Right lobe of liver (tissue), 6 donors: ENCODE data around the gene TPMT. TPM values are rescaled to one million over a fixed set of nuclear protein-coding genes. Genes with fewer than 3 reads are reported as not detected.

Experiments
- ATAC-seq, 4 donors: fragments of 200-7000 bp; cut with Tn5 transposase; one replicate each; pipeline ENCODE4 v1.9.1; 2020; ENCODE audit warnings: mild to moderate bottlenecking in 4 of 4, moderate library complexity in 4 of 4
- DNase-seq, 3 donors: peaks; one replicate each; pipeline ENCODE4 v3.0.0-alpha.2; 2020
- H3K27ac ChIP-seq, 3 donors: fragments of 200-600 bp; one replicate each; pipeline ENCODE4 v1.8.0; 2022
- H3K27me3 ChIP-seq, 2 donors: fragments of 200-600 bp; one replicate each; pipeline ENCODE4 v1.8.0; 2022
- H3K36me3 ChIP-seq, 4 donors: fragments of 200-600 bp; sonication (generic) in 1 of 4; one replicate each; pipeline versions ENCODE4 v1.5.1 to v1.8.0; 2017 to 2022; ENCODE audit warnings: control low read depth in 1 of 4
- H3K4me1 ChIP-seq, 4 donors: fragments of 200-600 bp; sonication (generic) in 1 of 4; one replicate each; pipeline versions ENCODE4 v1.5.1 to v1.8.0; 2017 to 2022; ENCODE audit warnings: control low read depth in 1 of 4
- H3K4me3 ChIP-seq, 3 donors: fragments of 200-600 bp; one replicate each; pipeline ENCODE4 v1.8.0; 2022
- H3K9me3 ChIP-seq, 4 donors: fragments of 200-600 bp; sonication (generic) in 1 of 4; one replicate each; pipeline versions ENCODE4 v1.5.1 to v1.8.0; 2017 to 2022; ENCODE audit warnings: control low read depth in 1 of 4
- CTCF ChIP-seq, 4 donors: fragments of 200-600 bp in 3 of 4; fragments of 450-650 bp in 1 of 4; IDR thresholded peaks; one replicate each; pipeline versions ENCODE4 v1.5.1 to v1.8.0; 2016 to 2022; ENCODE audit warnings: antibody characterized with exemption in 4 of 4, mild to moderate bottlenecking in 2 of 4
- POLR2A ChIP-seq: fragments of 450-650 bp; IDR thresholded peaks from one replicate; pipeline ENCODE4 v1.6.1; 2017; ENCODE audit warnings: antibody characterized with exemption, mild to moderate bottlenecking
- WGBS: methylation state at CpG from one replicate; pipeline ENCODE4 v1.1.6; 2018; ENCODE audit warnings: low coverage, low lambda C conversion rate; ENCODE audit not compliant: insufficient coverage; ENCODE audit errors: missing lambda C conversion rate; 5-methylcytosine and 5-hydroxymethylcytosine counted together
- intact Hi-C, 2 donors: fragments of 100-400 bp; cut with DNase I; formaldehyde crosslinking; loops; one replicate each; pipeline versions ENCODE4 v1.11.2 to v1.14.1; 2022
- total RNA-seq, 6 experiments: library from RNA; depleted of rRNA in 2 of 6; stranded (reverse); fragments of >200 nt in 2 of 6; fragmentation: NEBNext Ultra II Directional in 3 of 6; extraction: Animal tissue kit (Norgen Biotek cat#: 25700) in 3 of 6; gene quantifications; one replicate each; pipeline versions ENCODE4 v1.1.0 to v1.2.4, GENCODE V29; 2016 to 2023
- donor health status: DM: no; HTN: yes; CAD: no.
- donor health status: DM: no; HTN: no; CAD: no.
- donor health status: DM: no; HTN: no; CAD: no.
- donor health status: DM: no; HTN: yes; CAD: no.
- donor health status: DM: no; HTN: yes; CAD: no.

TPMT gene
- total RNA-seq, 6 experiments from 2014 or later = 26.5 to 31.8 (median 27.7) TPM

GRCh38 chr6:18142591-18142861 is 12.4 kb downstream of the TPMT start:
- Histone ChIP-seq H3K4me1 (peaks cover 0 to 17% (median 0%) of the 10 kb centered on the region in 4 donors), H3K27ac (no peak overlapping the region), H3K9me3 (no peaks in the 10 kb centered on the region), H3K4me3 (no peak overlapping the region), H3K36me3 (peaks cover 9 to 78% (median 23%) of the 10 kb centered on the region in 4 donors), H3K27me3 (no peaks in the 10 kb centered on the region)
- DNase-seq (no peak), ATAC-seq (no peak)
- TF ChIP-seq POLR2A (no peak), CTCF (IDR thresholded peaks at IDR 0.05) (no peak)
- intact Hi-C loops = no loop called here
- WGBS = 100% methylated on average over 3 of the region's 3 CpGs

GRCh38 chr6:18141805-18142590 is 12.9 kb downstream of the TPMT start:
- DNase-seq = no peak

GRCh38 chr6:18139935-18140621 is 14.8 kb downstream of the TPMT start:
- Histone ChIP-seq H3K36me3 (peaks cover 9 to 70% (median 24%) of the 10 kb centered on the region in 4 donors), H3K9me3 (no peaks in the 10 kb centered on the region), H3K27me3 (no peaks in the 10 kb centered on the region), H3K4me1 (peaks cover 0 to 8% (median 0%) of the 10 kb centered on the region in 4 donors), H3K4me3 (no peak overlapping the region), H3K27ac (no peak overlapping the region)
- intact Hi-C loops = no loop called here
- ATAC-seq (no peak), DNase-seq (no peak)
- TF ChIP-seq POLR2A (no peak), CTCF (IDR thresholded peaks at IDR 0.05) (no peak)
- 87% methylated on average over 5 of the region's 6 CpGs for WGBS

More at GRCh38 chr6:18141805-18142590, 12.9 kb downstream of the TPMT start:
- intact Hi-C loops = no loop called here
- no peaks in the 10 kb centered on the region for H3K27me3 ChIP-seq
- 91% methylated on average over 10 of the region's 13 CpGs for WGBS
- no peak for TF ChIP-seq CTCF (IDR thresholded peaks at IDR 0.05)
- TF ChIP-seq POLR2A = no peak
- ATAC-seq = no peak
- peaks cover 0 to 12% (median 0%) of the 10 kb centered on the region in 4 donors for H3K4me1 ChIP-seq
- H3K27ac ChIP-seq = no peak overlapping the region
- H3K36me3 ChIP-seq = peaks cover 9 to 76% (median 23%) of the 10 kb centered on the region in 4 donors
- H3K4me3 ChIP-seq = no peak overlapping the region
- H3K9me3 ChIP-seq = no peaks in the 10 kb centered on the region

- intact Hi-C loops = no loop called here
- DNase-seq = no peak
- H3K9me3 ChIP-seq = no peaks in the 10 kb centered on the region
- H3K27me3 ChIP-seq = no peaks in the 10 kb centered on the region
- peaks cover 9 to 73% (median 27%) of the 10 kb centered on the region in 4 donors for H3K36me3 ChIP-seq
- TF ChIP-seq CTCF (IDR thresholded peaks at IDR 0.05) (no peak), POLR2A (no peak)
- no peak overlapping the region for H3K27ac ChIP-seq
- 94% methylated on average over 5 of the region's 5 CpGs for WGBS
- ATAC-seq = no peak
- no peak overlapping the region for H3K4me3 ChIP-seq
- peaks cover 0 to 8% (median 0%) of the 10 kb centered on the region in 4 donors for H3K4me1 ChIP-seq
Measured at GRCh38 chr6:18138906-18139305, 16.0 kb downstream of the TPMT start.
